ENCODE data around the gene UGCG.

UGCG gene

DNA sequence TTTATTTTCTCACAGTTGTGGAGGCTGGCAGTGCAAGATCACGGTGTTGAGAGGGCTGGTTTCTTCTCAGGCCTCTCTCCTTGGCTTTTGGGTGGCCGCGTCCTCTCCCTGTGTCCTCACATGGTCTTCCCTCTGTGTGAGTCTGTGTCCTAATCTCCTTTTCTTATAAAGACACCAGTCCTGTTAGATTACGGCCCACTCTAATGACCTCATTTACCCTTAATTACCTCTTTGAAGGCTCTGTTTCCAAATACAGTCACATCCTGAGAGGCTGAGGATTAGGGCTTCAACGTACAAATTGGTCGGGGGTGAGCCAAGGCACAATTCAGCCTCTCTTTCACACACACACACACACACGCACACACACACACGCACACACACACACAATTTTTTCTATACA, 73.0 kb downstream of the UGCG start:
- TF ChIP-seq, protein P1, sequence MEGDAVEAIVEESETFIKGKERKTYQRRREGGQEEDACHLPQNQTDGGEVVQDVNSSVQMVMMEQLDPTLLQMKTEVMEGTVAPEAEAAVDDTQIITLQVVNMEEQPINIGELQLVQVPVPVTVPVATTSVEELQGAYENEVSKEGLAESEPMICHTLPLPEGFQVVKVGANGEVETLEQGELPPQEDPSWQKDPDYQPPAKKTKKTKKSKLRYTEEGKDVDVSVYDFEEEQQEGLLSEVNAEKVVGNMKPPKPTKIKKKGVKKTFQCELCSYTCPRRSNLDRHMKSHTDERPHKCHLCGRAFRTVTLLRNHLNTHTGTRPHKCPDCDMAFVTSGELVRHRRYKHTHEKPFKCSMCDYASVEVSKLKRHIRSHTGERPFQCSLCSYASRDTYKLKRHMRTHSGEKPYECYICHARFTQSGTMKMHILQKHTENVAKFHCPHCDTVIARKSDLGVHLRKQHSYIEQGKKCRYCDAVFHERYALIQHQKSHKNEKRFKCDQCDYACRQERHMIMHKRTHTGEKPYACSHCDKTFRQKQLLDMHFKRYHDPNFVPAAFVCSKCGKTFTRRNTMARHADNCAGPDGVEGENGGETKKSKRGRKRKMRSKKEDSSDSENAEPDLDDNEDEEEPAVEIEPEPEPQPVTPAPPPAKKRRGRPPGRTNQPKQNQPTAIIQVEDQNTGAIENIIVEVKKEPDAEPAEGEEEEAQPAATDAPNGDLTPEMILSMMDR (IDR thresholded peaks at IDR 0.05; ENCODE audit: insufficient read depth, low read length, poor library complexity, severe bottlenecking): no peak
- H3K27me3 ChIP-seq (replicated peaks; ENCODE audit: control insufficient read depth, insufficient read depth, low read length): no peaks in the 10 kb centered on the region
- DNase-seq (ENCODE audit: extremely low read depth, insufficient read length): no peak
- H3K4me3 ChIP-seq (replicated peaks; ENCODE audit: low read depth, low read length): no peak overlapping the region
- H3K36me3 ChIP-seq (ENCODE audit: control insufficient read depth, insufficient read depth, low read length): no peaks in the 10 kb centered on the region

DNA sequence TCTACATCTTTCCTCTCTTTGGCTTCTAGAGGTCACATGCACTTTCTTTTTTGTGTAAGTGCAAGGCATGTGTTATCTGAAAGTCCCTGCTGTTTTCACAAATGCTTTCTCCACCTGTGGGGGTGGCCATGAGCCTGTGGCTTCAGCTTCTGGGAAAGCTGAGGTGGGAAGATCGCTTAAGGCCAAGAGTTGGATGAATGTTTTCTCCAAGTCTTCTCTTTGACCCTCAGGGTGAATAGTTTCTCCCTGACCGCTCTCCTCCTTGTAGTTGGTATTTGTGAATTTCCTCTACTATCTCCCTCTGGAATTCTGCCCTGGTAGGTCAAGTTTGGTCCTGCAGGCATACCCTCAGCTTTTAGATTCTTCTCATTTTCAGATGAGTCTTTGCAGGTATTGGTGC, 74.2 kb downstream of the UGCG start:
- no peak for DNase-seq (ENCODE audit: extremely low read depth, insufficient read length)
- H3K27me3 ChIP-seq (replicated peaks; ENCODE audit: control insufficient read depth, insufficient read depth, low read length): no peaks in the 10 kb centered on the region
- no peak overlapping the region for H3K4me3 ChIP-seq (replicated peaks; ENCODE audit: low read depth, low read length)
- H3K36me3 ChIP-seq (ENCODE audit: control insufficient read depth, insufficient read depth, low read length): no peaks in the 10 kb centered on the region
- TF ChIP-seq, protein P1 (IDR thresholded peaks at IDR 0.05; ENCODE audit: insufficient read depth, low read length, poor library complexity, severe bottlenecking): no peak

DNA sequence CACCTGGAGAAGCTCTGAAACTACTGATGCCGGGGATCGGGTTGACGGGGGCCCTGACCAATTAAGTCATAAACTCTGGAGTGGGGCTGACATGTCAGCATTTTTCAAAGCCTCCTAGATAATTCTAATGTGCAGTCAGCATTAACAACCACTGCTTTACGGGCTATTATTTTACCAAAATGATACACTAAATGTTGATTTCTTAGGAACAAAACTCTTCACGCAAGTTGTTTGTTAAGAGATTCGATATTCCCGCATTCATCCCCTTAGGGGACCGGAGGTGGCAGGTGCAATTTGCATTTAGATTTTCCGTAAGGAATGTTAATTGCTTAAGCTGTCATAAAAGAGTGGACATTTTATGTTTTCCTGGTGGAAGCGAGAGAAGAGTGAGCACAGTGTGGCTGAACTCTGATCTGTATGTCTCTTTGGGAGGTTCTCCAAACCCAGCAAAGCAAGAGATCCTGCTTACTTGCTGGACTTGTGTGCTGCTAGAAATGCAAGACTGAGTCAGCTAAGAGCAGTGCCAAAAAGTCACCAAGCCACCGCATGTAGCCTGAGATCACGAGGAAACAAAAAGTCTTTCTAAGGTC, 77.6 kb downstream of the UGCG start:
- DNase-seq (ENCODE audit: extremely low read depth, insufficient read length): no peak
- TF ChIP-seq, protein P1 (IDR thresholded peaks at IDR 0.05; ENCODE audit: insufficient read depth, low read length, poor library complexity, severe bottlenecking): no peak
- Histone ChIP-seq H3K27me3 (replicated peaks; ENCODE audit: control insufficient read depth, insufficient read depth, low read length) (no peaks in the 10 kb centered on the region), H3K4me3 (replicated peaks; ENCODE audit: low read depth, low read length) (no peak overlapping the region), H3K36me3 (ENCODE audit: control insufficient read depth, insufficient read depth, low read length) (no peaks in the 10 kb centered on the region)

DNA sequence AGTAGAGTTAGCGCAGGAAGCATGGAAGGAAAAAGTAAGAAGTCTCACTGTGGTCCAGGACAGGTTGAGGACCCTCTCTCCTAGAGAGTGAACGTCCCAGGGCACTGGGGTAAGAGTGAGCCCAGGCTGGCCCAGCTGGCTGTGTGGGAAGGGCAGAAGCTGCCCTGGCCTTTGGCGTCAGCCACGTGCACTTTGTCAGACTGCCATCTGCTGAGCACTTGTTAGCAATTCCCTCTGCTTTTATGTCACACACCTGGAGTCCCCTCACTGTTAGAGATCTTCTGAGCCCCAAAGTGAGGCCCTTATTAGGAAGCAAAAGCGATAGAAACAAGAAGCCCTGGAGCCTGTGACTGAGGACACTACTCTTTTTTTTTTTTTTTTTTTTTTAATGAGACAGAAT, 79.1 kb downstream of the UGCG start:
- DNase-seq (ENCODE audit: extremely low read depth, insufficient read length): peak; percentile 43
- TF ChIP-seq, protein P1 (IDR thresholded peaks at IDR 0.05; ENCODE audit: insufficient read depth, low read length, poor library complexity, severe bottlenecking): peak; percentile 48
- H3K36me3 ChIP-seq (ENCODE audit: control insufficient read depth, insufficient read depth, low read length): no peaks in the 10 kb centered on the region

DNA sequence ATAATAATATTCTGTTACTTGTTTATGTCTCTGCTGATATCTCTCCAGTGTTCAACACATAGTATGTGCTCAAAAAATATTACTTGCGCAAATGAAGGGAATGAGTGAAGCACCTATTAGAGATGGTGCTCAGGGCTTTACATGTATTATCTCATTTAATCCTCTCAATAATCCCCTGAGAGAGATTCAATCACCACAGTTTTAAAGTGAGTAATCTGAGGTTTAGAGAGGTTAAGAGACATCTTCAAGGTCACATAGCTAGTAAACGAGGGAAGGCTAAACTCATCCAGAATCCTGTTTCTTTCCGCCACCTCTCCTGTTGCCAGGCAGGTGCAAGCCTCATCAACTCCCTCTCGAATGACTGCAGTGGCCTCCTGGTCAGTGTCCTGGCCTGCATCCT, 82.0 kb downstream of the UGCG start:
- Histone ChIP-seq H3K36me3 (ENCODE audit: control insufficient read depth, insufficient read depth, low read length) (no peaks in the 10 kb centered on the region), H3K4me3 (replicated peaks; ENCODE audit: low read depth, low read length) (no peak overlapping the region), H3K27me3 (replicated peaks; ENCODE audit: control insufficient read depth, insufficient read depth, low read length) (no peaks in the 10 kb centered on the region)
- no peak for DNase-seq (ENCODE audit: extremely low read depth, insufficient read length)
- TF ChIP-seq, protein P1 (IDR thresholded peaks at IDR 0.05; ENCODE audit: insufficient read depth, low read length, poor library complexity, severe bottlenecking): no peak

More for the DNA sequence above, 79.1 kb downstream of the UGCG start:
- Histone ChIP-seq H3K27me3 (replicated peaks; ENCODE audit: control insufficient read depth, insufficient read depth, low read length) (no peaks in the 10 kb centered on the region), H3K4me3 (replicated peaks; ENCODE audit: low read depth, low read length) (no peak overlapping the region)

GRCh38 chr9:111979561-111979960, 82.9 kb downstream of the UGCG start:
- no peaks in the 10 kb centered on the region for H3K27me3 ChIP-seq (replicated peaks; ENCODE audit: control insufficient read depth, insufficient read depth, low read length)
- H3K4me3 ChIP-seq (replicated peaks; ENCODE audit: low read depth, low read length): no peak overlapping the region
- DNase-seq (ENCODE audit: extremely low read depth, insufficient read length): no peak
- H3K36me3 ChIP-seq (ENCODE audit: control insufficient read depth, insufficient read depth, low read length): no peaks in the 10 kb centered on the region
- TF ChIP-seq, protein P1 (IDR thresholded peaks at IDR 0.05; ENCODE audit: insufficient read depth, low read length, poor library complexity, severe bottlenecking): no peak
